ENCODE results near the gene MYH11. TPM values are rescaled to one million over a fixed set of nuclear protein-coding genes. Genes with fewer than 3 reads are reported as not detected.

Gene MYH11
- total and polyA plus RNA-seq, 2 of the 13 experiments (the other 11 are each of a cell fraction or from before 2014, with no cell fraction given), result not detected

DNA sequence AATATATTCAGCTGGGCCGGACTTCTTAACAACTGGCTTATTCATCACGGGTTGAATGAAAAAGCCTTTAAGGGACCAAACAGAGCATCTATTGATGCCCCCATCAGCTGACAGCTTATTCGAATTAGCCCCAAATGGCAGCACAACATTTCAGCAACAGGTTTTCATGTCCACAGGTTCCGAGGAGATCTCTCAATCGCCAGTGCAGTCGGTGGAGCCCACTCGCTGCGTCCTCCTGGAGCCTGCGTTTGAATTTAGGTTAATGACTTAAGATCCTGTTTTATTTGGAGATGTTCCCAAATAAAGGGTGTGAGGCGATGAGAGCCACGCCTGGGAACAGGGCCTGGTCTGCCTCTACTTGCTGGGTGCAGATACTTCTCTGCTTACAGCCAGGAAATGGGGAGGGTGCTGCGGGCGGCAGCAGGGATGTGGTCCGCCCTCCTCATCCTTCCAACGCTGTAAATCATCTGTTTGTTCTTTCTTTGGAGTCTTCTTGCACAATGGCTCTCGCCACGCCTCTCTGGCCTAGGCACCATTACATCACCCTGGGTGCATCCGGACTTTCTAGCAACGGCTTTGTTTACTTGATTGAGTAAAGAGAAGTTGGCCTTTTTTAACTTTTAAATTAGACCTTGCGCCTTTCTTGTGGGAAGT is 184.2 kb downstream of the MYH11 start (continued):
- TF ChIP-seq, protein P1, sequence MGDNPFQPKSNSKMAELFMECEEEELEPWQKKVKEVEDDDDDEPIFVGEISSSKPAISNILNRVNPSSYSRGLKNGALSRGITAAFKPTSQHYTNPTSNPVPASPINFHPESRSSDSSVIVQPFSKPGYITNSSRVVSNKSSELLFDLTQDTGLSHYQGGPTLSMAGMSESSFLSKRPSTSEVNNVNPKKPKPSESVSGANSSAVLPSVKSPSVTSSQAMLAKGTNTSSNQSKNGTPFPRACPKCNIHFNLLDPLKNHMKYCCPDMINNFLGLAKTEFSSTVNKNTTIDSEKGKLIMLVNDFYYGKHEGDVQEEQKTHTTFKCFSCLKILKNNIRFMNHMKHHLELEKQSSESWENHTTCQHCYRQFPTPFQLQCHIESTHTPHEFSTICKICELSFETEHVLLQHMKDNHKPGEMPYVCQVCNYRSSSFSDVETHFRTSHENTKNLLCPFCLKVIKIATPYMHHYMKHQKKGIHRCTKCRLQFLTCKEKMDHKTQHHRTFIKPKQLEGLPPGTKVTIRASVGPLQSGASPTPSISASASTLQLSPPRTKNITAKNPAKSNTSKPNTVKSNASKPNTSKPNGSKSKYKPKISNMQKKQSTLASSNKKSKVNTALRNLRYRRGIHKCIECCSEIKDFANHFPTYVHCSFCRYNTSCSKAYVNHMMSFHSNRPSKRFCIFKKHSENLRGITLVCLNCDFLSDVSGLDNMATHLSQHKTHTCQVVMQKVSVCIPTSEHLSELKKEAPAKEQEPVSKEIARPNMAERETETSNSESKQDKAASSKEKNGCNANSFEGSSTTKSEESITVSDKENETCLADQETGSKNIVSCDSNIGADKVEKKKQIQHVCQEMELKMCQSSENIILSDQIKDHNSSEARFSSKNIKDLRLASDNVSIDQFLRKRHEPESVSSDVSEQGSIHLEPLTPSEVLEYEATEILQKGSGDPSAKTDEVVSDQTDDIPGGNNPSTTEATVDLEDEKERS (CRISPR knock-in tag; IDR thresholded peaks at IDR 0.05), result peak; percentile 97
- TF ChIP-seq, protein P2, sequence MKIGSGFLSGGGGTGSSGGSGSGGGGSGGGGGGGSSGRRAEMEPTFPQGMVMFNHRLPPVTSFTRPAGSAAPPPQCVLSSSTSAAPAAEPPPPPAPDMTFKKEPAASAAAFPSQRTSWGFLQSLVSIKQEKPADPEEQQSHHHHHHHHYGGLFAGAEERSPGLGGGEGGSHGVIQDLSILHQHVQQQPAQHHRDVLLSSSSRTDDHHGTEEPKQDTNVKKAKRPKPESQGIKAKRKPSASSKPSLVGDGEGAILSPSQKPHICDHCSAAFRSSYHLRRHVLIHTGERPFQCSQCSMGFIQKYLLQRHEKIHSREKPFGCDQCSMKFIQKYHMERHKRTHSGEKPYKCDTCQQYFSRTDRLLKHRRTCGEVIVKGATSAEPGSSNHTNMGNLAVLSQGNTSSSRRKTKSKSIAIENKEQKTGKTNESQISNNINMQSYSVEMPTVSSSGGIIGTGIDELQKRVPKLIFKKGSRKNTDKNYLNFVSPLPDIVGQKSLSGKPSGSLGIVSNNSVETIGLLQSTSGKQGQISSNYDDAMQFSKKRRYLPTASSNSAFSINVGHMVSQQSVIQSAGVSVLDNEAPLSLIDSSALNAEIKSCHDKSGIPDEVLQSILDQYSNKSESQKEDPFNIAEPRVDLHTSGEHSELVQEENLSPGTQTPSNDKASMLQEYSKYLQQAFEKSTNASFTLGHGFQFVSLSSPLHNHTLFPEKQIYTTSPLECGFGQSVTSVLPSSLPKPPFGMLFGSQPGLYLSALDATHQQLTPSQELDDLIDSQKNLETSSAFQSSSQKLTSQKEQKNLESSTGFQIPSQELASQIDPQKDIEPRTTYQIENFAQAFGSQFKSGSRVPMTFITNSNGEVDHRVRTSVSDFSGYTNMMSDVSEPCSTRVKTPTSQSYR (CRISPR knock-in tag; IDR thresholded peaks at IDR 0.05; ENCODE audit: borderline replicate concordance), result peak; percentile 78; the same call in 1 of the 2 replicates
- no peak for TF ChIP-seq ZNF260 (CRISPR knock-in tag; IDR thresholded peaks at IDR 0.05; ENCODE audit: borderline replicate concordance, low read depth)
- peak; percentile 85 for TF ChIP-seq ZNF362 (CRISPR knock-in tag; IDR thresholded peaks at IDR 0.05; ENCODE audit: borderline replicate concordance)
- peak; percentile 100 for TF ChIP-seq RCOR2 (CRISPR knock-in tag; IDR thresholded peaks at IDR 0.05)
- TF ChIP-seq BRD4 (CRISPR knock-in tag; IDR thresholded peaks at IDR 0.05), result peak; percentile 92
- TF ChIP-seq NCOA2 (CRISPR knock-in tag; IDR thresholded peaks at IDR 0.05), result peak; percentile 97
- peak; percentile 60; the same call in 1 of the 2 replicates for TF ChIP-seq ZNF276 (CRISPR knock-in tag; IDR thresholded peaks at IDR 0.05; ENCODE audit: low read depth)
- TF ChIP-seq, protein P3, sequence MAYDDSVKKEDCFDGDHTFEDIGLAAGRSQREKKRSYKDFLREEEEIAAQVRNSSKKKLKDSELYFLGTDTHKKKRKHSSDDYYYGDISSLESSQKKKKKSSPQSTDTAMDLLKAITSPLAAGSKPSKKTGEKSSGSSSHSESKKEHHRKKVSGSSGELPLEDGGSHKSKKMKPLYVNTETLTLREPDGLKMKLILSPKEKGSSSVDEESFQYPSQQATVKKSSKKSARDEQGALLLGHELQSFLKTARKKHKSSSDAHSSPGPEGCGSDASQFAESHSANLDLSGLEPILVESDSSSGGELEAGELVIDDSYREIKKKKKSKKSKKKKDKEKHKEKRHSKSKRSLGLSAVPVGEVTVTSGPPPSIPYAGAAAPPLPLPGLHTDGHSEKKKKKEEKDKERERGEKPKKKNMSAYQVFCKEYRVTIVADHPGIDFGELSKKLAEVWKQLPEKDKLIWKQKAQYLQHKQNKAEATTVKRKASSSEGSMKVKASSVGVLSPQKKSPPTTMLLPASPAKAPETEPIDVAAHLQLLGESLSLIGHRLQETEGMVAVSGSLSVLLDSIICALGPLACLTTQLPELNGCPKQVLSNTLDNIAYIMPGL (CRISPR knock-in tag; IDR thresholded peaks at IDR 0.05; ENCODE audit: borderline replicate concordance in 1 of 2, low read depth in 1 of 2), result peak; percentile 72 to 92
- TF ChIP-seq HOXD1 (CRISPR knock-in tag; IDR thresholded peaks at IDR 0.05), result peak; percentile 92; the same call in 1 of the 2 replicates
- TF ChIP-seq, protein P4, sequence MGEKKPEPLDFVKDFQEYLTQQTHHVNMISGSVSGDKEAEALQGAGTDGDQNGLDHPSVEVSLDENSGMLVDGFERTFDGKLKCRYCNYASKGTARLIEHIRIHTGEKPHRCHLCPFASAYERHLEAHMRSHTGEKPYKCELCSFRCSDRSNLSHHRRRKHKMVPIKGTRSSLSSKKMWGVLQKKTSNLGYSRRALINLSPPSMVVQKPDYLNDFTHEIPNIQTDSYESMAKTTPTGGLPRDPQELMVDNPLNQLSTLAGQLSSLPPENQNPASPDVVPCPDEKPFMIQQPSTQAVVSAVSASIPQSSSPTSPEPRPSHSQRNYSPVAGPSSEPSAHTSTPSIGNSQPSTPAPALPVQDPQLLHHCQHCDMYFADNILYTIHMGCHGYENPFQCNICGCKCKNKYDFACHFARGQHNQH (CRISPR knock-in tag; IDR thresholded peaks at IDR 0.05), result peak; percentile 100
- peak; percentile 82 for TF ChIP-seq ZNF781 (CRISPR knock-in tag; IDR thresholded peaks at IDR 0.05; ENCODE audit: borderline replicate concordance, not compliant biosample characterization)

Data from HepG2 (cell line).